Upper lobe of right lung (tissue), 1 donor: ENCODE measurements around the gene IGSF21. TPM values are rescaled to one million over a fixed set of nuclear protein-coding genes. Genes with fewer than 3 reads are reported as not detected.

Source experiments
- ATAC-seq: fragments of 200-7000 bp; cut with Tn5 transposase; one replicate; pipeline ENCODE4 v1.9.1; 2020; ENCODE audit warnings: mild to moderate bottlenecking, moderate library complexity
- DNase-seq: peaks from one replicate; pipeline ENCODE4 v3.0.0-alpha.2; 2020
- H3K27ac ChIP-seq: fragments of 200-600 bp; one replicate; pipeline ENCODE4 v1.8.0; 2022
- H3K27me3 ChIP-seq: fragments of 200-600 bp; one replicate; pipeline ENCODE4 v1.8.0; 2022; ENCODE audit warnings: mild to moderate bottlenecking
- H3K36me3 ChIP-seq: fragments of 200-600 bp; one replicate; pipeline ENCODE4 v1.8.0; 2022
- H3K4me1 ChIP-seq: fragments of 200-600 bp; one replicate; pipeline ENCODE4 v1.8.0; 2022
- H3K4me3 ChIP-seq: fragments of 200-600 bp; one replicate; pipeline ENCODE4 v1.8.0; 2022; ENCODE audit warnings: mild to moderate bottlenecking
- H3K9me3 ChIP-seq: fragments of 200-600 bp; one replicate; pipeline ENCODE4 v1.8.0; 2022
- CTCF ChIP-seq: fragments of 200-600 bp; IDR thresholded peaks from one replicate; pipeline ENCODE4 v1.8.0; 2022; ENCODE audit warnings: antibody characterized with exemption
- intact Hi-C: fragments of 100-400 bp; cut with DNase I; formaldehyde crosslinking; loops from one replicate; pipeline ENCODE4 v1.11.0; 2022
- total RNA-seq: library from RNA; stranded (reverse); fragmentation: NEBNext Ultra II Directional; extraction: Animal tissue kit (Norgen Biotek cat#: 25700); gene quantifications from one replicate; pipeline ENCODE4 v1.2.1, GENCODE V29; 2021
- donor health status: DM: no; HTN: yes; CAD: no; lungs with severe emphysema.

IGSF21 gene
- total RNA-seq, 1 donor from 2014 or later: 3.2 TPM

DNA sequence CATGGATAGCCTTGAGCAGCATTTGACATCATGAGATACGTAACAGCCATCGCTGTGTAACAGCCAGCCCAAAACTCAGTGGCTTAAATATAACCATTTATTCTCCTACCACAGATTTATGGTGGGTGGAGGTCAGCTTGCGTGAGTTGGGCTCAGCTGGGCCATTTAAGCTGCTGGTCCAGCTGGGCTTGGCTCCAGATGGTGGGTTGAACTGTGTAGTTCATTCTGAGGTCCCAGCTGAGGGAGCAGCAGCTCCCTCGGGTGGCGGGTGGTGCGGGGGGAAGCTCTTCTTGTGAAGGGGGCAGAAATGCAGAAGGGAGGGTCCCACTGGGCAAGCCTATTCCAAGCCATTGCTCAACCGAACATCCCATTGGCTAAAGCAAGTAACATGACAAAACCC is 75.9 kb downstream of the IGSF21 start:
- H3K4me1 ChIP-seq: no peaks in the 10 kb centered on the region
- H3K27me3 ChIP-seq: peaks cover 20% of the 10 kb centered on the region
- H3K36me3 ChIP-seq: no peaks in the 10 kb centered on the region
- DNase-seq (no peak), ATAC-seq (no peak)
- intact Hi-C loops: no loop called here
- H3K27ac ChIP-seq: no peak overlapping the region
- H3K9me3 ChIP-seq: no peaks in the 10 kb centered on the region
- no peak for TF ChIP-seq CTCF
- H3K4me3 ChIP-seq: no peak overlapping the region

GRCh38 chr1:18187054-18187453 is 79.5 kb downstream of the IGSF21 start:
- ATAC-seq: no peak
- H3K4me3 ChIP-seq: no peak overlapping the region
- TF ChIP-seq CTCF: no peak
- intact Hi-C loops: no loop called here
- DNase-seq: no peak
- no peaks in the 10 kb centered on the region for H3K9me3 ChIP-seq
- H3K27ac ChIP-seq: no peak overlapping the region
- H3K27me3 ChIP-seq: peaks cover 21% of the 10 kb centered on the region
- H3K4me1 ChIP-seq: no peaks in the 10 kb centered on the region
- no peaks in the 10 kb centered on the region for H3K36me3 ChIP-seq

DNA sequence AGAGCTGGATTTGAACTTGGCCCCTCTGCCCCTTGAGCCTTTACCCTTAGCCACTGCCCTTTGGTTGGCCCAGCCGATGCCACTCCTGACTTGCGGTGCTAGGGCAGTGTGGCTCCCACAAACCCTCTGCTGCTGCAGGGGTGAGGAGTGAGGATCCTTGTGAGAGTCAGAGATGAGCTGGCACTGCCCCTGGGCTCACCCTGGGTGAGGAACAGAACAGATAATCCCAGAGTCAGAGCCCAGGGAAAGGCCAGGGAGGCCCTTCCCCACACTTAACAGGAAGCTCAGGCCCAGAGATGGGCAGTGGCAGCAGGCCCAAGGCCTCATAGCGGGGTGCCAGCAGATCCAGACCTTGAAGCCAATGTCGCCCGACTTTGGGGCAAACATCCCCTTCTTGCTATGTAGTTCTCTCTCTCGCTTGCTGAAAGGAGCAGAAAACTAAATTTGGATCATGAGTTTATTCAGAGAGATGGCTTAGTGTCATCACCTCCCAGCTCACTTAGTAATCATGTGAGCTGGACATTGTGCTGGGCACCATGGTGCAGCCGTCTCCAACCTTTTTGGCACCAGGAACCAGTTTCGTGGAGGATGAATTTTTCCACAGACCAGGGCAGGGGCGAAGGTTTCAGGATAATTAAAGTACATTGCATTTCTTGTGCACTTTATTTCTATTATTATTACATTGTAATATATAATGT is 81.4 kb downstream of the IGSF21 start:
- Histone ChIP-seq H3K9me3 (no peaks in the 10 kb centered on the region), H3K27me3 (peaks cover 21% of the 10 kb centered on the region), H3K27ac (no peak overlapping the region), H3K4me3 (no peak overlapping the region), H3K4me1 (no peaks in the 10 kb centered on the region), H3K36me3 (no peaks in the 10 kb centered on the region)
- TF ChIP-seq CTCF: no peak
- no peak for DNase-seq
- intact Hi-C loops: no loop called here
- ATAC-seq: no peak

GRCh38 chr1:18190598-18190997 is 83.0 kb downstream of the IGSF21 start:
- TF ChIP-seq CTCF: no peak
- Histone ChIP-seq H3K4me1 (no peaks in the 10 kb centered on the region), H3K9me3 (no peaks in the 10 kb centered on the region), H3K36me3 (no peaks in the 10 kb centered on the region), H3K27ac (no peak overlapping the region), H3K4me3 (no peak overlapping the region), H3K27me3 (peaks cover 21% of the 10 kb centered on the region)
- no peak for ATAC-seq
- no peak for DNase-seq
- intact Hi-C loops: no loop called here

DNA sequence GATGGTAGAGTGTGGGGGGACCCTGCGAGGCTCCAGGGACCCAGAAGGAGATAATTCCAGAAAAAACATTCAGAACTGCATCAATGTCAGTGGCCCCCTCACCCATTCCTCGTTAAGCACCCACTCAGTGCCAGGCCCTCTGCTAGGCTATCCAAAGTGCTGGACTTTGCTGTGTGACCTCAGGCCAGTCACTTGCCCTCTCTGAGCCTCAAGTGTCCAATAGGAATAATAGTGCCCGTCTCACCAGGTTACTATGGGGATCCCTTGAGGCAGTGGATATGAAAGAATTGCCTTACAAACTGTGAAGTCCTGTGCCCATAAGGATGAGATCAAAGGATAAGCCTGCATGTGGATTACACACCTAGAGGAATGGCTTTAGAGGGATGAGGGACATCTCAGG is 83.4 kb downstream of the IGSF21 start:
- no peaks in the 10 kb centered on the region for H3K4me1 ChIP-seq
- ATAC-seq (no peak), DNase-seq (no peak)
- peaks cover 22% of the 10 kb centered on the region for H3K27me3 ChIP-seq
- H3K36me3 ChIP-seq: no peaks in the 10 kb centered on the region
- H3K4me3 ChIP-seq: no peak overlapping the region
- TF ChIP-seq CTCF: no peak
- no peak overlapping the region for H3K27ac ChIP-seq
- intact Hi-C loops: no loop called here
- no peaks in the 10 kb centered on the region for H3K9me3 ChIP-seq
